NT2/D1 (cell line): Measurements from ENCODE around the gene TMEM35A.

Experiments
- SUZ12 ChIP-seq: IDR thresholded peaks from 2 replicates; pipeline ENCODE4 v1.6.1; 2011; ENCODE audit not compliant: insufficient read length, insufficient read depth; ENCODE audit errors: extremely low read depth
- YY1 ChIP-seq: IDR thresholded peaks from 2 replicates; pipeline ENCODE4 v1.6.1; 2011; ENCODE audit not compliant: insufficient read length, insufficient read depth
- ZNF274 ChIP-seq: IDR thresholded peaks from 2 replicates; pipeline ENCODE4 v1.6.1; 2011; ENCODE audit warnings: mild to moderate bottlenecking, low read depth, low read length

DNA sequence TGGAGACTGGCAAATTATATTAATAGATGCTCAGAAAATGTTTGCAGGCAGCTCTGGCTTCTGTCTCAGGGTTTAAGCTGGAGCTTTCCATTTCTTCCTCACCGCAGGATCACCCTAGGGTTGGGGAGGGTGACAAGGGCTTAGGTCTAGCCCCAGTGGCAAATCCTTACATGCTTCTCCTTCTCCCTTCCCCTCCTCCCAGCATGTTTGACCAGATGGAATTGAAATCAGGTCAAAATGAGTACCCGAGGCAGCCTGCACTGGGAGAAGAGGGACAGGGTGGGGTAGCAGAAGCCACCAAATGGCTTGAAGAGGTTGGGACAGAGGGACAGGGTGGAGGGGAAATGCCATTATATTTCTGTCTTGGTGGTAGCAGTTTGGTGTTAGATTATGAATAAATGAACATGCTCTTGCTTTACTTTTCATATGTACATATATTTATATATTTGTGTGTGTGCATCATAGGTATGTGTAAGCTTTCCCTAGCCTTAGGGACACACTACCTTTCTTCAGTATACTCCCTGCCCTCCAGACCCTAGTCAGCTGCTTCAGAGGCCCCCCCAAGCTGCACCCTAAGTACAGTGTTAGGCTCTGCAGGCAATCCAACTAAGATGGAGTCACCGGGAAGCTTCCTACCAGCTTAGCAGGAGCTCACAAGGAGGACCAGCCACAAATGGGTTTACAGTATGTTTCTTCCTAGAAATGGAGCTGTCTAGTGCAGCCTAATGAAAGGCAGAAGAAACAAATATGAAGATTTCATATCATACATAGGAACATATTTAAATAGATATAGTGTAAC, 1.8 kb downstream of the TMEM35A start:
- TF ChIP-seq YY1 (no peak), ZNF274 (no peak), SUZ12 (no peak)
